Fibroblast of villous mesenchyme (primary cell): ENCODE results near the gene IFNK. TPM values are rescaled to one million over a fixed set of nuclear protein-coding genes. Genes with fewer than 3 reads are reported as not detected.

Experiments
- DNase-seq: peaks from one replicate; pipeline ENCODE4 v3.0.0-alpha.2; 2010; ENCODE audit warnings: low read depth
- H3K4me3 ChIP-seq: 2 replicates; pipeline ENCODE4 v1.5.1; 2011; ENCODE audit warnings: low read depth, mild to moderate bottlenecking, low read length
- total RNA-seq: library from RNA; depleted of rRNA; stranded (reverse); fragments of >200 nt; gene quantifications from 2 replicates; pipeline ENCODE4 v1.2.3, GENCODE V29; 2012
- TF ChIP-seq, protein P1 (sequence below): IDR thresholded peaks from 2 replicates; pipeline ENCODE4 v1.5.1; 2012; ENCODE audit warnings: low read depth, mild to moderate bottlenecking, low read length; ENCODE audit not compliant: insufficient read depth

IFNK gene
- total RNA-seq, 1 donor = not detected

DNA sequence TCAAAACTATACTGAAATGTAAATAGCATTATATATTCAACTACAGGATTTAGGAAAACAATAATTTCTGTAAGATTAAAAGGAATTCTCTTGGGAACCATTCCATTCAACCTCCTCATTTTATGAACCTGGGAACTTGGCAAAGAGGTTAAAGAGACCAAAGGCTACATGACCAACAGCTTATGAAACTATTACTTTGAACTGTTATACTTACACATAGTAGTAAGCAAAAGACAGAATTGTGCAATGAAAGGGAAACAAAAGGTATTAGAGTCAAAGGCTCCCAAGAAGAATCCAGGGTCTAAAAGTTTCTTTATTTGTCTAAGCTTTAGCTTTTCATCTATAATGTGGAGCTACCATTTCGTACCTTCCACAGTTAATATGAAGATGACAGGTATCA, 42.0 kb downstream of the IFNK start:
- H3K4me3 ChIP-seq = no peak overlapping the region
- peak; percentile 53 for DNase-seq
- TF ChIP-seq, protein P1, sequence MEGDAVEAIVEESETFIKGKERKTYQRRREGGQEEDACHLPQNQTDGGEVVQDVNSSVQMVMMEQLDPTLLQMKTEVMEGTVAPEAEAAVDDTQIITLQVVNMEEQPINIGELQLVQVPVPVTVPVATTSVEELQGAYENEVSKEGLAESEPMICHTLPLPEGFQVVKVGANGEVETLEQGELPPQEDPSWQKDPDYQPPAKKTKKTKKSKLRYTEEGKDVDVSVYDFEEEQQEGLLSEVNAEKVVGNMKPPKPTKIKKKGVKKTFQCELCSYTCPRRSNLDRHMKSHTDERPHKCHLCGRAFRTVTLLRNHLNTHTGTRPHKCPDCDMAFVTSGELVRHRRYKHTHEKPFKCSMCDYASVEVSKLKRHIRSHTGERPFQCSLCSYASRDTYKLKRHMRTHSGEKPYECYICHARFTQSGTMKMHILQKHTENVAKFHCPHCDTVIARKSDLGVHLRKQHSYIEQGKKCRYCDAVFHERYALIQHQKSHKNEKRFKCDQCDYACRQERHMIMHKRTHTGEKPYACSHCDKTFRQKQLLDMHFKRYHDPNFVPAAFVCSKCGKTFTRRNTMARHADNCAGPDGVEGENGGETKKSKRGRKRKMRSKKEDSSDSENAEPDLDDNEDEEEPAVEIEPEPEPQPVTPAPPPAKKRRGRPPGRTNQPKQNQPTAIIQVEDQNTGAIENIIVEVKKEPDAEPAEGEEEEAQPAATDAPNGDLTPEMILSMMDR = no peak

DNA sequence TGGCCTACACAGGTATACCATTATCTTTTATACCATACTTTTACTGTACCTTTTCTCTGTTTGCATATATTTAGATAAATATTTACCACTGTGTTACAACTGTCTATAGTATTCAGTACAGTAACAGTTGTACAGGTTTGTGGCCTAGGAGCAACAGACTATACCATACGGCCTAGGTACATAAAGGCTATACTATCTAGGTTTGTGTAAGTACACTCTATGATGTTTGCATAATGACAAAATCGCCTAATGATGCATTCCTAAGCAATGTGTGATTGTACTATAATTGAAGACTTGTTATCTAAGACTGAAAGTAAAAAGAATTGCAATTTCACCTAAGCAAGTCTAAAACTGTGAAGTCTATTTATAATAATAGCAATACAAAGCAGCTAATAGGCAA, 45.3 kb downstream of the IFNK start:
- TF ChIP-seq, protein P1 = no peak
- DNase-seq = no peak
- no peak overlapping the region for H3K4me3 ChIP-seq

DNA sequence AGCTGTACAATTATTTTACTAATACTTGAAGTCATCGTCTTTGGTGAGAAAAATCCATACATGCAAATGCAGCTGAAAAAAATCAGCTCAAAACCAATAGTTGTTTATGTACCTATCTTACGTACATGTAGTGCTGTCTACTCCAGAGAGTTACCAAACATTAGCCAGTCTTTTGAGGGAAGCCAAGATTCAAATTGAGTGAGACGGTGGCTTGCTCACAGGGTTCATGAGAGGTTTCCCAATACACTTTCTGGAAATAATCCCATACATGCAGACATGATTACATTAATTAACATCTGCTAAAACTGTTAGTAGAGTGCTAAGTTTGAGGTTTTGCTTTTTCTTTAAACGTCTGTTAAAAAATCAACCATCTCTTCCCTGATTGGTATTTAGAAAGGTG, 46.9 kb downstream of the IFNK start:
- TF ChIP-seq, protein P1 = no peak

DNA sequence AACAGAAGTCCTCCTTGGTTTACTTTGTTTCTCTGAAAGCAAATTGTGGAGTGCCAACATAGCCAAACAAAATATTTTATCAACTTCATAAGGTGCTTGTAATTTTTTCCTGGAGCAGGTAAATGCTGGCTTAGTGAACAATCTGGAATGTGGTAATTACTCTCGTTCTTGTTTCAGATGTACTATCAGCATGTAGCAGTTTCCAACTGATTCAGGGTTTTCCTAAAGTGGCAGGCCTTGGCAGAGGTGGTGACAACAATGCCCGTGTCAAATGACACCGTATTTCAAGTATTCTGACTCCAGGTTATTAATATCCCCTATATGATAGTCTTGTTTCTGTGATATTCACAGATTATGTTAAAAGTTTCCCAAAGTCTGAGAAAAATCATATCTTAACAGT, 48.0 kb downstream of the IFNK start:
- TF ChIP-seq, protein P1 = no peak
- H3K4me3 ChIP-seq = peak overlapping the region; percentile 78
- DNase-seq = no peak

More for the DNA sequence above, 46.9 kb downstream of the IFNK start:
- no peak for DNase-seq
- no peak overlapping the region for H3K4me3 ChIP-seq

DNA sequence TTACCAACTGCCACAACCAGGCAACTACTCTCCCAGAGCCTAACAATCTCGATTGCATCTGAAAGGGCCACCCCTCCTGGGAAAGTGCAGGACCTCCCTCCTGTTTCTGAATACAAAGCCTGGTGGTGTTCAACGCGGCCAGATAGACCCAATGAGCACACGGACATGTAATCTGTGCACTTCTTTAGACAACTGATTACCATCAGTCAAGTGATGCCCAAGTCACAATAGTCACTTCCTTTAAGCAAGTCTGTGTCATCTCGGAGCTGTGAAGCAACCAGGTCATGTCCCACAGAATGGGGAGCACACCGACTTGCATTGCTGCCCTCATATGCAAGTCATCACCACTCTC, 48.5 kb downstream of the IFNK start:
- TF ChIP-seq, protein P1 = no peak
- peak; percentile 72 for DNase-seq
- peak overlapping the region; percentile 78 for H3K4me3 ChIP-seq

DNA sequence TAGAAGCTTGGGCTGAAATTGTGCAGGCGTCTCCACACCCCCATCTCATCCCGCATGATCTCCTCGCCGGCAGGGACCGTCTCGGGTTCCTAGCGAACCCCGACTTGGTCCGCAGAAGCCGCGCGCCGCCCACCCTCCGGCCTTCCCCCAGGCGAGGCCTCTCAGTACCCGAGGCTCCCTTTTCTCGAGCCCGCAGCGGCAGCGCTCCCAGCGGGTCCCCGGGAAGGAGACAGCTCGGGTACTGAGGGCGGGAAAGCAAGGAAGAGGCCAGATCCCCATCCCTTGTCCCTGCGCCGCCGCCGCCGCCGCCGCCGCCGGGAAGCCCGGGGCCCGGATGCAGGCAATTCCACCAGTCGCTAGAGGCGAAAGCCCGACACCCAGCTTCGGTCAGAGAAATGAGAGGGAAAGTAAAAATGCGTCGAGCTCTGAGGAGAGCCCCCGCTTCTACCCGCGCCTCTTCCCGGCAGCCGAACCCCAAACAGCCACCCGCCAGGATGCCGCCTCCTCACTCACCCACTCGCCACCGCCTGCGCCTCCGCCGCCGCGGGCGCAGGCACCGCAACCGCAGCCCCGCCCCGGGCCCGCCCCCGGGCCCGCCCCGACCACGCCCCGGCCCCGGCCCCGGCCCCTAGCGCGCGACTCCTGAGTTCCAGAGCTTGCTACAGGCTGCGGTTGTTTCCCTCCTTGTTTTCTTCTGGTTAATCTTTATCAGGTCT, 49.0 kb downstream of the IFNK start, which contains the start of gene C9orf72:
TSS of gene C9orf72 (minus strand) at position 564 of the 716 bp plus-strand sequence. CDS start 6,361 bp downstream, outside the sequence.
- TF ChIP-seq, protein P1 = no peak
- DNase-seq = no peak
- H3K4me3 ChIP-seq = peak within 1 kb of the TSS; percentile 78
